CD8-positive, alpha-beta memory T cell (primary cell): ENCODE data around the gene RGS11. TPM values are rescaled to one million over a fixed set of nuclear protein-coding genes. Genes with fewer than 3 reads are reported as not detected.

ENCODE experiments used
- CTCF ChIA-PET: fragments of 350-600 bp; sonication (Branson Sonifier 250); formaldehyde crosslinking; loops from one replicate; lab custom pipeline; 2021; ENCODE audit warnings: antibody characterized with exemption; lab: Charles Lee
- POLR2A ChIA-PET: fragments of 350-600 bp; sonication (Branson Sonifier 250); formaldehyde crosslinking; loops from one replicate; lab custom pipeline; 2021; ENCODE audit warnings: antibody characterized with exemption; lab: Charles Lee
- DNase-seq, 5 donors: peaks; one replicate each; pipeline versions ENCODE4 v3.0.0 to v3.0.0-alpha.2; 2020 to 2022; ENCODE audit warnings: mixed read lengths in 1 of 5
- H3K27ac ChIP-seq: one replicate; pipeline ENCODE4 v1.7.0; 2013; ENCODE audit warnings: low read depth, mild to moderate bottlenecking, low read length, moderate library complexity
- H3K27me3 ChIP-seq: 2 replicates; pipeline ENCODE4 v1.7.0; 2013; ENCODE audit warnings: low read length, mild to moderate bottlenecking; ENCODE audit not compliant: insufficient read depth, poor library complexity, severe bottlenecking
- H3K36me3 ChIP-seq: 2 replicates; pipeline ENCODE4 v1.7.0; 2013; ENCODE audit warnings: mild to moderate bottlenecking, low read length, moderate library complexity; ENCODE audit not compliant: insufficient read depth
- H3K4me1 ChIP-seq: 2 replicates; pipeline ENCODE4 v1.7.0; 2013; ENCODE audit warnings: mild to moderate bottlenecking, low read length, moderate library complexity; ENCODE audit not compliant: insufficient read depth
- H3K4me3 ChIP-seq: 2 replicates; pipeline ENCODE4 v1.7.0; 2013; ENCODE audit warnings: mild to moderate bottlenecking, low read length
- H3K9me3 ChIP-seq: 2 replicates; pipeline ENCODE4 v1.7.0; 2013; ENCODE audit warnings: mild to moderate bottlenecking, low read length
- H3K27ac Mint-ChIP-seq, 8 donors: one replicate each; pipeline ENCODE4 v1.8.0; 2020 to 2021; ENCODE audit warnings: mixed read lengths in 8 of 8, mild to moderate bottlenecking in 6 of 8, inconsistent platforms in 3 of 8, moderate library complexity in 3 of 8
- H3K27me3 Mint-ChIP-seq, 2 donors: one replicate each; pipeline ENCODE4 v1.8.0; 2020 to 2021; ENCODE audit warnings: mixed read lengths in 2 of 2, mild to moderate bottlenecking in 1 of 2, moderate library complexity in 1 of 2
- H3K36me3 Mint-ChIP-seq, 3 donors: one replicate each; pipeline ENCODE4 v1.8.0; 2020 to 2021; ENCODE audit warnings: mixed read lengths in 3 of 3, inconsistent platforms in 1 of 3, mild to moderate bottlenecking in 1 of 3
- H3K4me1 Mint-ChIP-seq, 3 donors: one replicate each; pipeline ENCODE4 v1.8.0; 2020 to 2021; ENCODE audit warnings: mixed read lengths in 3 of 3, inconsistent platforms in 1 of 3, mild to moderate bottlenecking in 1 of 3
- H3K4me3 Mint-ChIP-seq, 7 donors: one replicate each; pipeline ENCODE4 v1.8.0; 2020 to 2021; ENCODE audit warnings: mixed read lengths in 7 of 7, mild to moderate bottlenecking in 6 of 7, moderate library complexity in 4 of 7, inconsistent platforms in 2 of 7
- H3K9me3 Mint-ChIP-seq, 5 donors: one replicate each; pipeline ENCODE4 v1.8.0; 2020 to 2022; ENCODE audit warnings: mixed read lengths in 5 of 5, mild to moderate bottlenecking in 3 of 5, moderate library complexity in 2 of 5, inconsistent platforms in 1 of 5
- polyA plus RNA-seq: library from polyadenylated mRNA; unstranded; fragments of 300-500 nt; fragmentation: Illumina TruSeq; gene quantifications from one replicate; pipeline ENCODE4 v1.2.3, GENCODE V29; 2021
- total RNA-seq, 2 experiments: library from RNA; stranded (reverse); gene quantifications; one replicate each; pipeline ENCODE4 v1.2.3, GENCODE V29; 2021

RGS11 gene
- total and polyA plus RNA-seq, 3 experiments from 2014 or later, result 0.09 TPM; not detected in 2

DNA sequence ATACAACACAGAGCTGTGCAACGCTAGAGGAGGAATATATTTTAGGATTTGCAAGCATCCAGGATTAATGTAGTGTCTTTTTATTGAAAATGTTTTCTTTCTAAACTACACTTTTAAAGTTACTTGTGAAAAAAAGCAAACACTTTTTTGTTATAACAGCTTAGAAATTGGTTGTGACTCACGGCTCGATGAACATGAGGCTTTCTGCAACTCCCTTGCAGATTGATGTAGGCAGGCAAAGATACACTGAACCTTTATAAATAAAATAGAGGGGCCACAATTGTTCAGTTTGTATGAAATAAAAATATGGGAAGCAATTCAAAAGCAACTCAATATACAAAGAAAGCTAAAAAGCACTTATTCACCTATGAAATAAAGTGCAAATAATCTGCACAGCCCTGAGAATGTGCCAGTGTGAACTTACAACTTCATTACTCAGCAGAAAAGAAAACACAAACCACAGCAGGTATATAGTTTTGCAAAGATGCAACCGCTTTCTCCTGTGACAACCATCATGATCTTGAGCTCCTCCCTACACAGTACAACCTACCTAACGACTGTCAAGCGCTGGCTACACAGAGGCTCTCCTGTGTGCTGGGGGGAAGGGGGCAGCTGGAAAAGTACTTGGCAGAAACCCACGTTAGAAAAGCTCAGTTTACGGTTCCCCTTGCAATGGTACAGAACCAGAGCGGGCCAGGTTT is 47.4 kb downstream of the RGS11 start:
- H3K36me3 Mint-ChIP-seq, result peaks cover 5 to 50% (median 7%) of the 10 kb centered on the region in 3 donors
- peaks cover 29 to 39% (median 39%) of the 10 kb centered on the region in 3 donors for H3K4me1 Mint-ChIP-seq
- H3K27ac Mint-ChIP-seq, result peak overlapping the region; percentile 80 to 97 (median 92)
- Histone ChIP-seq H3K27ac (peak overlapping the region; percentile 95), H3K4me1 (peaks cover 25% of the 10 kb centered on the region), H3K27me3 (no peaks in the 10 kb centered on the region), H3K9me3 (no peaks in the 10 kb centered on the region), H3K36me3 (peaks cover 24% of the 10 kb centered on the region), H3K4me3 (peak overlapping the region; percentile 78)
- CTCF ChIA-PET, result interaction anchor here (0.8 to 3.3 kb wide), 8 partner anchors 12 to 173 kb away, joined by 3 to 11 read pairs (median 4); partner anchors contain the start of gene DECR2
- POLR2A ChIA-PET, result interaction anchor here (0.5 to 1.0 kb wide), 5 partner anchors 10 to 360 kb away, joined by 3 to 6 read pairs (median 3); no protein-coding TSS in a partner anchor
- DNase-seq, result peak in 1 of 5 donors; percentile 1
- H3K27me3 Mint-ChIP-seq, result no peaks in the 10 kb centered on the region
- H3K9me3 Mint-ChIP-seq, result no peaks in the 10 kb centered on the region
- peak overlapping the region; percentile 86 to 95 (median 89) for H3K4me3 Mint-ChIP-seq

DNA sequence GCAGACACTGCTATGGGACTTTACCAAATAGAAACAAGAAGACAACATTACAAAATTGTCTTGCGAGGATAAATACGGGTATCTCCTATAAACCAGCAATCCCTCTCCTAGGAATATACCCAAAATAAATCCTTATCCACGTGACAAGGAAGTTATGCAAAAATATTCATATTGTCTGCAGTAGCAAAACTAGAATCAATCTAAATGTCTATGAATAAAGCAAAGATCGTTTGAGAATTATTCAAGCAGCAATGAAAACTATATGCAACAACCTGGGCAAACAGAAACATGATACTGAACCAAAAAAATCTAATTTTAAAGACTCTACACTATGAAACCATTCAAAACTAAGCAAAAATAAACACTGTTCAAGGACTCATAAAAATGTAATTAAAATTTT is 55.7 kb downstream of the RGS11 start:
- Mint-ChIP-seq H3K27ac (no peak overlapping the region), H3K4me3 (no peak overlapping the region), H3K27me3 (peaks cover 0 to 2% of the 10 kb centered on the region in 2 donors), H3K36me3 (peaks cover 0 to 78% (median 15%) of the 10 kb centered on the region in 3 donors), H3K9me3 (no peaks in the 10 kb centered on the region), H3K4me1 (peaks cover 7 to 26% (median 19%) of the 10 kb centered on the region in 3 donors)
- Histone ChIP-seq H3K9me3 (no peaks in the 10 kb centered on the region), H3K36me3 (peaks cover 35% of the 10 kb centered on the region), H3K4me3 (no peak overlapping the region), H3K27me3 (no peaks in the 10 kb centered on the region), H3K4me1 (no peaks in the 10 kb centered on the region), H3K27ac (no peak overlapping the region)
- POLR2A ChIA-PET, result no interaction called here
- CTCF ChIA-PET, result interaction anchor here (1.8 kb wide), 1 partner anchor 142 kb away, joined by 5 read pairs; no protein-coding TSS in a partner anchor
- DNase-seq, result no peak

Other genes starting within 250 kb of the RGS11 start
- gene POLR3K, start 222.3 kb downstream of the RGS11 start, total RNA-seq, result 10 to 100 TPM; 63.6 to 63.9 TPM
- gene POLR3K, start 222.3 kb downstream of the RGS11 start, polyA plus RNA-seq, result 35.1 TPM
- 100 to 1,000 TPM; 108 to 110 TPM for gene SNRNP25, start 222.1 kb downstream of the RGS11 start, total RNA-seq
- gene SNRNP25, start 222.1 kb downstream of the RGS11 start, polyA plus RNA-seq, result 16.3 TPM
- gene RHBDF1, start 203.3 kb downstream of the RGS11 start, total RNA-seq, result under 1 TPM; 0.53 to 0.59 TPM
- gene RHBDF1, start 203.3 kb downstream of the RGS11 start, polyA plus RNA-seq, result not detected
- 10 to 100 TPM; 47.5 to 48.2 TPM for gene MPG, start 197.7 kb downstream of the RGS11 start, total RNA-seq
- gene MPG, start 197.7 kb downstream of the RGS11 start, polyA plus RNA-seq, result 58.1 TPM
- gene NPRL3, start 137.3 kb downstream of the RGS11 start, total RNA-seq, result 10 to 100 TPM; 45.2 to 50.7 TPM
- gene NPRL3, start 137.3 kb downstream of the RGS11 start, polyA plus RNA-seq, result 13.0 TPM
- not detected for gene HBZ, start 123.3 kb downstream of the RGS11 start, total RNA-seq
- gene HBZ, start 123.3 kb downstream of the RGS11 start, polyA plus RNA-seq, result not detected
- not detected for gene HBM, start 110.0 kb downstream of the RGS11 start, total RNA-seq
- gene HBM, start 110.0 kb downstream of the RGS11 start, polyA plus RNA-seq, result not detected
- not detected for gene HBA2, start 103.1 kb downstream of the RGS11 start, total RNA-seq
- gene HBA2, start 103.1 kb downstream of the RGS11 start, polyA plus RNA-seq, result 5.8 TPM
- gene HBA1, start 99.3 kb downstream of the RGS11 start, total RNA-seq, result not detected
- 1.6 TPM for gene HBA1, start 99.3 kb downstream of the RGS11 start, polyA plus RNA-seq
- not detected for gene HBQ1, start 95.5 kb downstream of the RGS11 start, total RNA-seq
- 0.72 TPM for gene HBQ1, start 95.5 kb downstream of the RGS11 start, polyA plus RNA-seq
- 10 to 100 TPM; 78.5 to 80.0 TPM for gene LUC7L, start 46.5 kb downstream of the RGS11 start, total RNA-seq
- gene LUC7L, start 46.5 kb downstream of the RGS11 start, polyA plus RNA-seq, result 9.2 TPM
- gene FAM234A, start 41.1 kb downstream of the RGS11 start, total RNA-seq, result 10 to 100 TPM; 23.1 to 26.1 TPM
- 27.9 TPM for gene FAM234A, start 41.1 kb downstream of the RGS11 start, polyA plus RNA-seq
- gene ARHGDIG, start 4.6 kb upstream of the RGS11 start, total RNA-seq, result not detected
- gene ARHGDIG, start 4.6 kb upstream of the RGS11 start, polyA plus RNA-seq, result not detected
- not detected for gene PDIA2, start 7.2 kb upstream of the RGS11 start, total RNA-seq
- gene PDIA2, start 7.2 kb upstream of the RGS11 start, polyA plus RNA-seq, result not detected
- gene AXIN1, start 76.8 kb upstream of the RGS11 start, total RNA-seq, result 10 to 100 TPM; 24.7 to 26.3 TPM
- 6.9 TPM for gene AXIN1, start 76.8 kb upstream of the RGS11 start, polyA plus RNA-seq
- gene MRPL28, start 94.6 kb upstream of the RGS11 start, total RNA-seq, result 10 to 100 TPM; 90.2 to 98.0 TPM
- gene MRPL28, start 94.6 kb upstream of the RGS11 start, polyA plus RNA-seq, result 67.8 TPM
- gene PGAP6, start 106.0 kb upstream of the RGS11 start, total RNA-seq, result 10 to 100 TPM; 36.1 to 36.2 TPM
- gene PGAP6, start 106.0 kb upstream of the RGS11 start, polyA plus RNA-seq, result 23.1 TPM
- 10 to 100 TPM; 14.1 to 15.4 TPM for gene NME4, start 121.3 kb upstream of the RGS11 start, total RNA-seq
- 49.9 TPM for gene NME4, start 121.3 kb upstream of the RGS11 start, polyA plus RNA-seq
- 1 to 10 TPM; 6.8 to 7.9 TPM for gene DECR2, start 125.9 kb upstream of the RGS11 start, total RNA-seq
- gene DECR2, start 125.9 kb upstream of the RGS11 start, polyA plus RNA-seq, result 3.9 TPM
- 10 to 100 TPM; 30.0 to 32.8 TPM for gene RAB11FIP3, start 149.7 kb upstream of the RGS11 start, total RNA-seq
- 4.4 TPM for gene RAB11FIP3, start 149.7 kb upstream of the RGS11 start, polyA plus RNA-seq